ENCODE measurements around the gene SERPING1. TPM values are rescaled to one million over a fixed set of nuclear protein-coding genes. Genes with fewer than 3 reads are reported as not detected.

The SERPING1 gene
- polyA plus RNA-seq, 1 of the 3 experiments (the other 2 are of a cell fraction), result 4.5 TPM

- 71% methylated on average over 2 of the region's 2 CpGs for WGBS (ENCODE audit: low lambda C conversion rate)
- Histone ChIP-seq H3K9me2 (no peaks in the 10 kb centered on the region), H2AFZ (ENCODE audit: low read depth) (no peak overlapping the region), H3K4me2 (no peak overlapping the region), H3K4me3 (ENCODE audit: low read depth in 2 of 2, low read length in 1 of 2) (no peak overlapping the region), H3K9ac (no peak overlapping the region), H3K27ac (ENCODE audit: low read depth in 2 of 2, low read length in 1 of 2) (no peak overlapping the region), H3K36me3 (replicated peaks in 1 of 2; ENCODE audit: control insufficient read depth in 1 of 2, insufficient read depth in 2 of 2, low read length in 1 of 2) (no peaks in the 10 kb centered on the region), H4K20me1 (ENCODE audit: insufficient read depth) (no peaks in the 10 kb centered on the region), H3K79me2 (ENCODE audit: insufficient read depth) (no peaks in the 10 kb centered on the region), H3K4me1 (ENCODE audit: control insufficient read depth in 1 of 2, insufficient read depth in 2 of 2, low read depth in 1 of 2, low read length in 1 of 2) (no peaks in the 10 kb centered on the region), H3F3A (replicated peaks; ENCODE audit: insufficient read depth) (no peaks in the 10 kb centered on the region), H3K9me3 (no peaks in the 10 kb centered on the region), H3K27me3 (ENCODE audit: insufficient read depth) (no peaks in the 10 kb centered on the region; the same call in 1 of the 2 replicates)
- POLR2A ChIA-PET, result no interaction called here
- no peak for TF ChIP-seq MXI1 (IDR thresholded peaks at IDR 0.05; ENCODE audit: low read depth, low read length)
- DNase-seq, result no peak
- CTCF ChIA-PET, result interaction anchor here (1.0 kb wide), 2 partner anchors 20 to 56 kb away, joined by 4 read pairs; no protein-coding TSS in a partner anchor
Measured at GRCh38 chr11:57624864-57625263, 27.4 kb downstream of the SERPING1 start.

- DNase-seq, result no peak
- Histone ChIP-seq H3K9me3 (no peaks in the 10 kb centered on the region), H4K20me1 (ENCODE audit: insufficient read depth) (no peaks in the 10 kb centered on the region), H3K4me1 (ENCODE audit: control insufficient read depth in 1 of 2, insufficient read depth in 2 of 2, low read depth in 1 of 2, low read length in 1 of 2) (no peaks in the 10 kb centered on the region), H3F3A (replicated peaks; ENCODE audit: insufficient read depth) (no peaks in the 10 kb centered on the region), H3K36me3 (replicated peaks in 1 of 2; ENCODE audit: control insufficient read depth in 1 of 2, insufficient read depth in 2 of 2, low read length in 1 of 2) (no peaks in the 10 kb centered on the region), H2AFZ (ENCODE audit: low read depth) (no peak overlapping the region), H3K9ac (no peak overlapping the region), H3K27ac (ENCODE audit: low read depth in 2 of 2, low read length in 1 of 2) (no peak overlapping the region), H3K9me2 (no peaks in the 10 kb centered on the region), H3K79me2 (ENCODE audit: insufficient read depth) (no peaks in the 10 kb centered on the region), H3K27me3 (ENCODE audit: insufficient read depth) (peaks cover 4% of the 10 kb centered on the region; the same call in 1 of the 2 replicates), H3K4me2 (no peak overlapping the region), H3K4me3 (ENCODE audit: low read depth in 2 of 2, low read length in 1 of 2) (no peak overlapping the region)
- ChIA-PET CTCF (interaction anchor here (0.9 to 3.1 kb wide), 3 partner anchors 13 to 59 kb away, joined by 3 to 15 read pairs (median 8); partner anchors contain the start of gene UBE2L6), POLR2A (no interaction called here)
- 43% methylated on average over 1 of the region's 1 CpG for WGBS (ENCODE audit: low lambda C conversion rate)
- TF ChIP-seq NRF1 (IDR thresholded peaks at IDR 0.05; ENCODE audit: low read depth, low read length) (no peak), ELF1 (IDR thresholded peaks at IDR 0.05) (no peak), USF2 (IDR thresholded peaks at IDR 0.05; ENCODE audit: borderline replicate concordance, low read depth, low read length) (no peak)
Measured at GRCh38 chr11:57626895-57627294, 29.4 kb downstream of the SERPING1 start.

DNA sequence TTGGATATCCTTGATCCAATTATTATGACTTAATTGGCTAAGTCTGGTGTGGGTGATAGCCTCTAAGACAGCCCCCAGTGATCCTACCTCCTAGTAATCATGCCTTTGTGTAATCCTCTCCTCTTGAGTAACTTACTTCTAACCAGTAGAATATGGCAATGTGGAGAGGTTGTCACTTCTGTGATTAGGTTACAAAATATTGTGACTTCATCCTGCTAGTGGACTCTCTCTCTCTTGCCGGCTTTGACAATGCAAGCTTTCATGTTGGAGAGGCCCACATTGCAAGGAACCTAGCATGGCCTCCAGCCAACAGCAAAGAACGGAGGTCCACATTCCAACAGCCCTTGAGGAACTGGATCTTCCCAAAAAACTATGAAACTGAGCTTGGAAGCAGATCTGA, 32.7 kb downstream of the SERPING1 start:
- Histone ChIP-seq H3K4me3 (ENCODE audit: low read depth in 2 of 2, low read length in 1 of 2) (no peak overlapping the region), H3K4me1 (ENCODE audit: control insufficient read depth in 1 of 2, insufficient read depth in 2 of 2, low read depth in 1 of 2, low read length in 1 of 2) (no peaks in the 10 kb centered on the region), H3K4me2 (no peak overlapping the region), H3K27me3 (ENCODE audit: insufficient read depth) (peaks cover 6% of the 10 kb centered on the region; the same call in 1 of the 2 replicates), H2AFZ (ENCODE audit: low read depth) (no peak overlapping the region), H3K36me3 (replicated peaks in 1 of 2; ENCODE audit: control insufficient read depth in 1 of 2, insufficient read depth in 2 of 2, low read length in 1 of 2) (no peaks in the 10 kb centered on the region), H3K9me3 (no peaks in the 10 kb centered on the region), H3K79me2 (ENCODE audit: insufficient read depth) (no peaks in the 10 kb centered on the region), H4K20me1 (ENCODE audit: insufficient read depth) (no peaks in the 10 kb centered on the region), H3F3A (replicated peaks; ENCODE audit: insufficient read depth) (no peaks in the 10 kb centered on the region), H3K9me2 (no peaks in the 10 kb centered on the region), H3K9ac (no peak overlapping the region), H3K27ac (ENCODE audit: low read depth in 2 of 2, low read length in 1 of 2) (no peak overlapping the region)
- CTCF ChIA-PET, result interaction anchor here (5.8 kb wide), 1 partner anchor 15 kb away, joined by 21 read pairs; no protein-coding TSS in a partner anchor
- DNase-seq, result no peak
- POLR2A ChIA-PET, result no interaction called here
- TF ChIP-seq ELF1 (IDR thresholded peaks at IDR 0.05), result no peak
- 37% methylated on average over 2 of the region's 2 CpGs for WGBS (ENCODE audit: low lambda C conversion rate)
